K562 (cell line): ENCODE data around the gene GCC1. TPM values are rescaled to one million over a fixed set of nuclear protein-coding genes. Genes with fewer than 3 reads are reported as not detected.
A peak's percentile ranks its signal among the peaks of the same experiment; 100 is the strongest.

Source experiments
- CBX1 ChIP-seq: sonication (generic); IDR thresholded peaks from 2 replicates; pipeline ENCODE4 v1.6.1; 2016; ENCODE audit warnings: antibody characterized with exemption, low read depth, mild to moderate bottlenecking
- CBX3 ChIP-seq, 2 experiments: IDR thresholded peaks; 1 replicate in 1 of 2; 2 replicates in 1 of 2; pipeline ENCODE4 v1.6.1; 2012; ENCODE audit warnings: inconsistent platforms in 2 of 2, low read length in 2 of 2, borderline replicate concordance in 1 of 2, control low read depth in 1 of 2
- ELF2 ChIP-seq: fragments of 250-450 bp; sonication (Bioruptor Pico); IDR thresholded peaks from 2 replicates; pipeline ENCODE4 v1.5.0; 2021; ENCODE audit warnings: mild to moderate bottlenecking
- EP400 ChIP-seq: fragments of 450-650 bp; IDR thresholded peaks from 2 replicates; pipeline ENCODE4 v1.6.1; 2017; ENCODE audit warnings: antibody characterized with exemption, mild to moderate bottlenecking, moderate library complexity
- FIP1L1 ChIP-seq: fragments of 200-400 bp; formaldehyde crosslinking; IDR thresholded peaks from 2 replicates; pipeline ENCODE4 v1.6.1; 2018; ENCODE audit warnings: mild to moderate bottlenecking, low read depth, low read length; ENCODE audit not compliant: poor library complexity, severe bottlenecking
- FUS ChIP-seq: fragments of 200-400 bp; formaldehyde crosslinking; optimal IDR thresholded peaks from 2 replicates; pipeline ENCODE3; 2017; ENCODE audit warnings: low read depth, low read length
- KLF6 ChIP-seq: fragments of 250-450 bp; sonication (Bioruptor Pico); IDR thresholded peaks from 2 replicates; pipeline ENCODE4 v1.4.0; 2020; ENCODE audit warnings: mild to moderate bottlenecking, moderate library complexity, borderline replicate concordance
- MEIS2 ChIP-seq: fragments of 450-650 bp; IDR thresholded peaks from 2 replicates; pipeline ENCODE4 v1.6.1; 2014; ENCODE audit warnings: mild to moderate bottlenecking; ENCODE audit not compliant: partially characterized antibody
- NR2C1 ChIP-seq, 2 experiments: fragments of 450-650 bp; IDR thresholded peaks; 2 replicates each; pipeline ENCODE4 v1.6.1; 2017; ENCODE audit warnings: mild to moderate bottlenecking in 2 of 2, antibody characterized with exemption in 1 of 2, inconsistent platforms in 1 of 2, missing compliant biosample characterization in 1 of 2, missing genetic modification characterization in 1 of 2
- OTX1 ChIP-seq: fragments of 450-650 bp; formaldehyde crosslinking; IDR thresholded peaks from 2 replicates; pipeline ENCODE4 v1.4.0; 2022; ENCODE audit warnings: mild to moderate bottlenecking
- PRMT5 ChIP-seq: sonication (generic); formaldehyde crosslinking; IDR thresholded peaks from 2 replicates; pipeline ENCODE4 v1.5.0; 2020; ENCODE audit warnings: missing genetic modification reagents
- RNF2 ChIP-seq: sonication (generic); IDR thresholded peaks from 2 replicates; pipeline ENCODE4 v1.6.1; 2016
- SNIP1 ChIP-seq: fragments of 450-650 bp; IDR thresholded peaks from 2 replicates; pipeline ENCODE4 v1.7.1; 2017; ENCODE audit warnings: low read depth, mild to moderate bottlenecking
- ZEB2 ChIP-seq: fragments of 450-650 bp; IDR thresholded peaks from 2 replicates; pipeline ENCODE4 v1.6.1; 2016
- ZNF668 ChIP-seq: fragments of 250-450 bp; sonication (Bioruptor Pico); IDR thresholded peaks from 2 replicates; pipeline ENCODE4 v1.8.0; 2022; ENCODE audit warnings: mild to moderate bottlenecking, inconsistent platforms
- ZNF696 ChIP-seq: fragments of 250-450 bp; sonication (Bioruptor Pico); conservative IDR thresholded peaks from 2 replicates; pipeline ENCODE4 v1.4.0; 2020; ENCODE audit warnings: mild to moderate bottlenecking, moderate library complexity
- polyA plus RNA-seq, 8 experiments: library from polyadenylated mRNA; depleted of rRNA in 4 of 8; stranded (reverse) in 5 of 8; unstranded in 3 of 8; fragments of >200 nt; fragmentation: Nextera tagmentation in 2 of 8; fragmentation: Illumina TruSeq in 1 of 8; extraction: Ambion mirVana in 2 of 8; extraction: Trizol in 1 of 8; gene quantifications; 2 replicates each; pipeline versions ENCODE4 v1.2.1 to v1.2.3, GENCODE V29; 2011 to 2014; ENCODE audit warnings: inconsistent platforms in 1 of 8, missing spikeins in 1 of 8
- total RNA-seq, 7 experiments: library from RNA; depleted of rRNA in 6 of 7; stranded (reverse); fragments of >200 nt in 6 of 7; fragmentation: Illumina TruSeq in 2 of 7; extraction: Trizol in 2 of 7; gene quantifications; 2 replicates each; pipeline versions ENCODE4 v1.2.1 to v1.2.3, GENCODE V29; 2011 to 2021; ENCODE audit warnings: low replicate concordance in 1 of 7
- TF ChIP-seq, protein P1 (sequence below): sonication (generic); formaldehyde crosslinking; IDR thresholded peaks from 2 replicates; pipeline ENCODE4 v1.8.0; 2022; ENCODE audit warnings: mild to moderate bottlenecking, missing genetic modification reagents
- TF ChIP-seq, protein P2 (sequence below): fragments of 450-650 bp; formaldehyde crosslinking; IDR thresholded peaks from 2 replicates; pipeline ENCODE4 v1.4.0; 2022; ENCODE audit warnings: missing genetic modification characterization
- TF ChIP-seq, protein P3 (sequence below): sonication (generic); formaldehyde crosslinking; IDR thresholded peaks from 2 replicates; pipeline ENCODE4 v1.8.0; 2023; ENCODE audit warnings: mild to moderate bottlenecking, missing genetic modification reagents
- TF ChIP-seq, protein P4 (sequence below): fragments of 250-450 bp; sonication (Bioruptor Pico); IDR thresholded peaks from 2 replicates; pipeline ENCODE4 v1.5.0; 2021
- TF ChIP-seq, protein P5 (sequence below): fragments of 450-650 bp; formaldehyde crosslinking; IDR thresholded peaks from 2 replicates; pipeline ENCODE4 v1.4.0; 2020; ENCODE audit warnings: mild to moderate bottlenecking, moderate library complexity

The GCC1 gene
- total and polyA plus RNA-seq, 9 of the 15 experiments (the other 6 are each of a cell fraction or from before 2014, with no cell fraction given) = 1.9 to 19.8 (median 10.9) TPM

DNA sequence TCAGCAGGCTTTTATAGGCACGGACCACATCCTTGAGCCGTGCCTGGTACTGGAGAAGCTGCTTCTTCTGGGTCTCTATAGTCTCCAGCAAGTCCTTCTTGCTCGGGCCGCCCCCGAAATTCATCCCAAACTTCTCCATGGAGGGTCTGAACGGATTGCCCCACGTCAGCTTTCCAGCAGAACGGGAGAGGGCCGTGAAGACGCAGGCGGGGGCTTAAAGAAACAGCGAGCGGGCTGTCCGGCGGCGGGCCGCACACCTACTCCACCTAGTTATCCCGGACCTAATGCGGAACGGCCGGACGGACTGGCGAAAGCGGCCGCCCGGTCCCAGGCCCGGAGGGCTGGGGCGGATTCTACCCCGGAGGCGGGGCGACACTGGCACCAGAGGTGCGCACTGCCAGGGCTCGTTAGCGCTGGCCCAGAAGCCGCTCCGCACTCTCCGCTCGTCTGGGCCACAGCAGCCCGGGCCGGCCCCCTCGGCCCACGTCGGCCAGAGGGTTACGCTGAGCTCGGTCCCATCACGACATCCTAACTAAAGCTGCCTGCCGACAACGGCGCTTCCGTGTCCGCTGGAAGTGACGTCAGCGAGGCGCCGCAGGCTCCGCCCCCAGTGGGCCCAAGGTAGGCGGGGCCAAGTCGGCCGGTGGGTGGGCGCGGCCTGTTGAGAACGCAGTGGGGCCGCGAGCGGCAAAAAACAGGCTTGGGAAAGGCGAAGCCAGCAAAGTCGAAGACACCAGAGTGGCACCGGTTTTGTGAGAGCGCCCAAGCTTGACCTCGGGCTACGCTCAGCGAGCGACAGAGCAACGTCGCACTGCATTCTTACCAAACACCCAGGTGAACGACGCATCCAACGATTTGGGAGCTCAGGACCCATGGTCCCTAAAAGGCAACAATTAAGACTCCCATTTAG is at the start of gene GCC1 (continued):
- TF ChIP-seq, protein P1, sequence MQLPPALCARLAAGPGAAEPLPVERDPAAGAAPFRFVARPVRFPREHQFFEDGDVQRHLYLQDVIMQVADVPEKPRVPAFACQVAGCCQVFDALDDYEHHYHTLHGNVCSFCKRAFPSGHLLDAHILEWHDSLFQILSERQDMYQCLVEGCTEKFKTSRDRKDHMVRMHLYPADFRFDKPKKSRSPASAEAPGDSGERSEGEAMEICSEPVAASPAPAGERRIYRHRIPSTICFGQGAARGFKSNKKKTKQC (CRISPR knock-in tag) = peak; percentile 94
- TF ChIP-seq ELF2 (CRISPR knock-in tag) (peak; percentile 97), ZNF668 (peak; percentile 66; the same call in 1 of the 2 replicates), FIP1L1 (peak; percentile 79), KLF6 (CRISPR knock-in tag) (0 out of 2 replicates have a peak, but pooled peaks have one; percentile 59), PRMT5 (CRISPR knock-in tag) (peak; percentile 39; the same call in 1 of the 2 replicates), MEIS2 (peak; percentile 10), ZEB2 (peak; percentile 60; the same call in 1 of the 2 replicates), RNF2 (peak; percentile 58), SNIP1 (no peak), OTX1 (CRISPR knock-in tag) (peak; percentile 82; the same call in 1 of the 2 replicates), CBX1 (peak; percentile 68; the same call in 1 of the 2 replicates), ZNF696 (no peak), FUS (peak; percentile 92), EP400 (peak; percentile 70; the same call in 1 of the 2 replicates), CBX3 (IDR thresholded peaks at IDR 0.05; ENCODE audit: borderline replicate concordance in 1 of 2, low read length in 2 of 2) (peak in 1 of 2 experiments; percentile 97; a peak in 2 of 3 replicates), NR2C1 (IDR thresholded peaks at IDR 0.05) (no peak), NR2C1 (tag; IDR thresholded peaks at IDR 0.05) (no peak)
- TF ChIP-seq, protein P2, sequence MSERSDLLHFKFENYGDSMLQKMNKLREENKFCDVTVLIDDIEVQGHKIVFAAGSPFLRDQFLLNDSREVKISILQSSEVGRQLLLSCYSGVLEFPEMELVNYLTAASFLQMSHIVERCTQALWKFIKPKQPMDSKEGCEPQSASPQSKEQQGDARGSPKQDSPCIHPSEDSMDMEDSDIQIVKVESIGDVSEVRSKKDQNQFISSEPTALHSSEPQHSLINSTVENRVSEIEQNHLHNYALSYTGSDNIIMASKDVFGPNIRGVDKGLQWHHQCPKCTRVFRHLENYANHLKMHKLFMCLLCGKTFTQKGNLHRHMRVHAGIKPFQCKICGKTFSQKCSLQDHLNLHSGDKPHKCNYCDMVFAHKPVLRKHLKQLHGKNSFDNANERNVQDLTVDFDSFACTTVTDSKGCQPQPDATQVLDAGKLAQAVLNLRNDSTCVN (CRISPR knock-in tag) = peak; percentile 77; the same call in 1 of the 2 replicates
- TF ChIP-seq, protein P3, sequence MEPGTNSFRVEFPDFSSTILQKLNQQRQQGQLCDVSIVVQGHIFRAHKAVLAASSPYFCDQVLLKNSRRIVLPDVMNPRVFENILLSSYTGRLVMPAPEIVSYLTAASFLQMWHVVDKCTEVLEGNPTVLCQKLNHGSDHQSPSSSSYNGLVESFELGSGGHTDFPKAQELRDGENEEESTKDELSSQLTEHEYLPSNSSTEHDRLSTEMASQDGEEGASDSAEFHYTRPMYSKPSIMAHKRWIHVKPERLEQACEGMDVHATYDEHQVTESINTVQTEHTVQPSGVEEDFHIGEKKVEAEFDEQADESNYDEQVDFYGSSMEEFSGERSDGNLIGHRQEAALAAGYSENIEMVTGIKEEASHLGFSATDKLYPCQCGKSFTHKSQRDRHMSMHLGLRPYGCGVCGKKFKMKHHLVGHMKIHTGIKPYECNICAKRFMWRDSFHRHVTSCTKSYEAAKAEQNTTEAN (CRISPR knock-in tag) = peak; percentile 78; the same call in 1 of the 2 replicates
- TF ChIP-seq, protein P4, sequence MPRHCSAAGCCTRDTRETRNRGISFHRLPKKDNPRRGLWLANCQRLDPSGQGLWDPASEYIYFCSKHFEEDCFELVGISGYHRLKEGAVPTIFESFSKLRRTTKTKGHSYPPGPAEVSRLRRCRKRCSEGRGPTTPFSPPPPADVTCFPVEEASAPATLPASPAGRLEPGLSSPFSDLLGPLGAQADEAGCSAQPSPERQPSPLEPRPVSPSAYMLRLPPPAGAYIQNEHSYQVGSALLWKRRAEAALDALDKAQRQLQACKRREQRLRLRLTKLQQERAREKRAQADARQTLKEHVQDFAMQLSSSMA (CRISPR knock-in tag) = 0 out of 2 replicates have a peak, but pooled peaks have one; percentile 26
- TF ChIP-seq, protein P5, sequence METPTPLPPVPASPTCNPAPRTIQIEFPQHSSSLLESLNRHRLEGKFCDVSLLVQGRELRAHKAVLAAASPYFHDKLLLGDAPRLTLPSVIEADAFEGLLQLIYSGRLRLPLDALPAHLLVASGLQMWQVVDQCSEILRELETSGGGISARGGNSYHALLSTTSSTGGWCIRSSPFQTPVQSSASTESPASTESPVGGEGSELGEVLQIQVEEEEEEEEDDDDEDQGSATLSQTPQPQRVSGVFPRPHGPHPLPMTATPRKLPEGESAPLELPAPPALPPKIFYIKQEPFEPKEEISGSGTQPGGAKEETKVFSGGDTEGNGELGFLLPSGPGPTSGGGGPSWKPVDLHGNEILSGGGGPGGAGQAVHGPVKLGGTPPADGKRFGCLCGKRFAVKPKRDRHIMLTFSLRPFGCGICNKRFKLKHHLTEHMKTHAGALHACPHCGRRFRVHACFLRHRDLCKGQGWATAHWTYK (CRISPR knock-in tag) = peak; percentile 88
